Epithelial cell of esophagus (primary cell): ENCODE results near the gene GLRX3.

Experiments
- DNase-seq: peaks from one replicate; pipeline ENCODE4 v3.0.0; 2010; ENCODE audit warnings: low read depth
- H3K4me3 ChIP-seq: 2 replicates; pipeline ENCODE4 v1.5.1; 2011; ENCODE audit warnings: mild to moderate bottlenecking, low read length, control low read depth
- TF ChIP-seq, protein P1 (sequence below): IDR thresholded peaks from 2 replicates; pipeline ENCODE4 v1.5.1; 2011; ENCODE audit warnings: low read depth, mild to moderate bottlenecking, low read length, control low read depth, inconsistent platforms; ENCODE audit not compliant: insufficient read depth; ENCODE audit errors: missing control alignments

GLRX3 gene

GRCh38 chr10:130207205-130207604 is 71.0 kb downstream of the GLRX3 start:
- no peak for DNase-seq
- H3K4me3 ChIP-seq: no peak overlapping the region
- TF ChIP-seq, protein P1, sequence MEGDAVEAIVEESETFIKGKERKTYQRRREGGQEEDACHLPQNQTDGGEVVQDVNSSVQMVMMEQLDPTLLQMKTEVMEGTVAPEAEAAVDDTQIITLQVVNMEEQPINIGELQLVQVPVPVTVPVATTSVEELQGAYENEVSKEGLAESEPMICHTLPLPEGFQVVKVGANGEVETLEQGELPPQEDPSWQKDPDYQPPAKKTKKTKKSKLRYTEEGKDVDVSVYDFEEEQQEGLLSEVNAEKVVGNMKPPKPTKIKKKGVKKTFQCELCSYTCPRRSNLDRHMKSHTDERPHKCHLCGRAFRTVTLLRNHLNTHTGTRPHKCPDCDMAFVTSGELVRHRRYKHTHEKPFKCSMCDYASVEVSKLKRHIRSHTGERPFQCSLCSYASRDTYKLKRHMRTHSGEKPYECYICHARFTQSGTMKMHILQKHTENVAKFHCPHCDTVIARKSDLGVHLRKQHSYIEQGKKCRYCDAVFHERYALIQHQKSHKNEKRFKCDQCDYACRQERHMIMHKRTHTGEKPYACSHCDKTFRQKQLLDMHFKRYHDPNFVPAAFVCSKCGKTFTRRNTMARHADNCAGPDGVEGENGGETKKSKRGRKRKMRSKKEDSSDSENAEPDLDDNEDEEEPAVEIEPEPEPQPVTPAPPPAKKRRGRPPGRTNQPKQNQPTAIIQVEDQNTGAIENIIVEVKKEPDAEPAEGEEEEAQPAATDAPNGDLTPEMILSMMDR: no peak

GRCh38 chr10:130208807-130209206 is 72.6 kb downstream of the GLRX3 start:
- TF ChIP-seq, protein P1: no peak
- DNase-seq: no peak
- H3K4me3 ChIP-seq: no peak overlapping the region

DNA sequence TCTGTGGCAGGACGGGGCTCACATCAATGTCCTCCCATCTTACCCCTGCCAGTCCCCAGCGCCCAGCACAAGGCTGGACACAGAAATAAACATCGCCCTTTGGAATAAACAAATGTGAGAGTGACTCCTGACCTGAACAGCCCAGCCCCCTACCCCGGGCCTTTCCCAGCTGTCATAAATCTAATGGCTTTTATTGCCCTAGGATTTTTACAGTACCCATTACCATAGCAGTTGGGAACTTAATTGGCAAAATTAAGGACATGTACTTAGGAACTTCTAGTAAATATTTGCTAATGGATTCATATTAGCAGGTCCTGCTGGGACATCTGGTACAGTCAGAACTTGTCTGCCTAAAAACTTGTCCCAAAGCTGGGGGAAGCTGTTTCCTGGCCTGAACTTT is 76.6 kb downstream of the GLRX3 start:
- DNase-seq: no peak
- TF ChIP-seq, protein P1: no peak
- no peak overlapping the region for H3K4me3 ChIP-seq

- DNase-seq: no peak
- TF ChIP-seq, protein P1: no peak
- H3K4me3 ChIP-seq: no peak overlapping the region
Observed at GRCh38 chr10:130213286-130214080, 77.3 kb downstream of the GLRX3 start.

DNA sequence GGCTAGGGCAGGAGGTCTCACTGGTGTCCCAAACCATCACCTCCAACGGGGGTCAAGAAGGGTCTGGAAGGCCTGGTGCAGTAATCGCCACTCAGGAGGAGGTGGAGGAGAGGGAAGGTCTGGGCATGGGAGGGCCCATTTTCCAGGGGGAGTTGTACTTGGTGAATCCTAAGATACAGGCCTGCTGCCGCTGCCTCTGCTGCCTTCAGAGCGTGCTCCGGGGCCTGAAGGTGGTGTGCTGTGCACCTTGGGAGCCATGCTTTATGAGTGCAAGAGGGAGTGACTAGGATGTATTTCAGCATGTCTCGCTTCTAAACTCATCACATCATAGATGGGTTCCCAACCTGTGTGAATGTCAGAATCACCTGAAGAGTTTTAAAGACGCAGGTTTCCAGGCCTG is 78.2 kb downstream of the GLRX3 start:
- no peak overlapping the region for H3K4me3 ChIP-seq
- no peak for DNase-seq
- TF ChIP-seq, protein P1: no peak

- H3K4me3 ChIP-seq: no peak overlapping the region
- TF ChIP-seq, protein P1: no peak
- no peak for DNase-seq
Observed at GRCh38 chr10:130215151-130215930, 79.2 kb downstream of the GLRX3 start.
